SU-DHL-6 (cell line): ENCODE results near the gene ARHGEF1.

Experiments used
- CTCF ChIP-seq: fragments of 200-600 bp; sonication (generic); IDR thresholded peaks from one replicate; pipeline ENCODE4 v1.5.1; 2017; ENCODE audit warnings: antibody characterized with exemption, mild to moderate bottlenecking, low read length, moderate library complexity; ENCODE audit not compliant: insufficient read depth, poor library complexity, severe bottlenecking
- EZH2phosphoT487 ChIP-seq: fragments of 200-600 bp; sonication (generic), shearing (Covaris generic); conservative IDR thresholded peaks from 2 replicates; pipeline ENCODE4 v1.6.1; 2018; ENCODE audit warnings: mild to moderate bottlenecking, antibody characterized with exemption, low read length, moderate library complexity, mixed read lengths

- no peak for TF ChIP-seq CTCF
- TF ChIP-seq EZH2phosphoT487 = no peak
Measured at GRCh38 chr19:41896581-41896942, 13.6 kb downstream of the ARHGEF1 start.
